Suprapubic skin (tissue), 2 donors: ENCODE results near the gene PTPRZ1.

Experiments used
- EP300 ChIP-seq: sonication (generic); formaldehyde crosslinking; IDR thresholded peaks from one replicate; pipeline ENCODE4 v1.6.1; 2017; ENCODE audit warnings: antibody characterized with exemption
- POLR2A ChIP-seq, 2 donors: fragments of 450-650 bp; IDR thresholded peaks; one replicate each; pipeline ENCODE4 v1.6.1; 2017; ENCODE audit warnings: antibody characterized with exemption in 2 of 2, mild to moderate bottlenecking in 2 of 2, moderate library complexity in 2 of 2

- no peak for TF ChIP-seq POLR2A (IDR thresholded peaks at IDR 0.05)
- no peak for TF ChIP-seq EP300
Measured at GRCh38 chr7:122070062-122070461, 197.1 kb downstream of the PTPRZ1 start.
